ENCODE data around the gene STK24.

The STK24 gene

DNA sequence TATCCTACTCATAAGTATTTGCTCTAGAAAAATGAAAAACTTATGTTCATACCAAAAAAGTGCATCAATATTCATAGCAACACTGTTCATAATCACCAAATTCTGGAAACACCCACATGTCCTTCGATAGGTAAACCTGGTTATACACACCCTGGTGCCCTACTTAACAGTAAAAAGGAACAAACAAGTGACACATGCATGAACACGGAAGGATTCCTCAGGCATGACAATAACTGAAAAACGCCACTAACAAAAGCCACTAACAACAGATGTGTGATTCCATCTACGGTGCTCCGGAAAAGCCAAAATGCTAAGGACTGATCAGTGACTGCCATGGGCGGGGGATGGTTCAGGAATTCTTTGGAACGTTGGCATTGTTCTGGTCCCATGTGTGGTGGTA is 65.5 kb downstream of the STK24 start:
- DNase-seq (ENCODE audit: low read depth in 2 of 2): no peak

DNA sequence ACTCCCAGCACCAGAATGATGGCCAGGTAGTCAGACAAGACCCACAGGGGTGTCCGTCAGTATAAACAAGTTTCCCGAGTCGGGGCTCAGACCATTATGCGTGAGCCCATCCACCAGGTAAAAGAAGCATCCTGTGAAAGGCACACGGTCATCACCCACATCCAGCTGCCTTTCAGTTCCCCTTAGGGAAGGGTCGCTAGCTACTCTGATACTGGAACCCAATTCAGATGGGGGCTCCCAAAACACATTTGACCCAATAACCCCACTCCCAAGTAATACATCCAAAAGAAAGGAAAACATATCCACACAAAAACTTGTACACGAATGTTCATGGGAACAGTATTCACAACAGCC is 66.8 kb downstream of the STK24 start:
- no peak for DNase-seq (ENCODE audit: low read depth in 2 of 2)

DNA sequence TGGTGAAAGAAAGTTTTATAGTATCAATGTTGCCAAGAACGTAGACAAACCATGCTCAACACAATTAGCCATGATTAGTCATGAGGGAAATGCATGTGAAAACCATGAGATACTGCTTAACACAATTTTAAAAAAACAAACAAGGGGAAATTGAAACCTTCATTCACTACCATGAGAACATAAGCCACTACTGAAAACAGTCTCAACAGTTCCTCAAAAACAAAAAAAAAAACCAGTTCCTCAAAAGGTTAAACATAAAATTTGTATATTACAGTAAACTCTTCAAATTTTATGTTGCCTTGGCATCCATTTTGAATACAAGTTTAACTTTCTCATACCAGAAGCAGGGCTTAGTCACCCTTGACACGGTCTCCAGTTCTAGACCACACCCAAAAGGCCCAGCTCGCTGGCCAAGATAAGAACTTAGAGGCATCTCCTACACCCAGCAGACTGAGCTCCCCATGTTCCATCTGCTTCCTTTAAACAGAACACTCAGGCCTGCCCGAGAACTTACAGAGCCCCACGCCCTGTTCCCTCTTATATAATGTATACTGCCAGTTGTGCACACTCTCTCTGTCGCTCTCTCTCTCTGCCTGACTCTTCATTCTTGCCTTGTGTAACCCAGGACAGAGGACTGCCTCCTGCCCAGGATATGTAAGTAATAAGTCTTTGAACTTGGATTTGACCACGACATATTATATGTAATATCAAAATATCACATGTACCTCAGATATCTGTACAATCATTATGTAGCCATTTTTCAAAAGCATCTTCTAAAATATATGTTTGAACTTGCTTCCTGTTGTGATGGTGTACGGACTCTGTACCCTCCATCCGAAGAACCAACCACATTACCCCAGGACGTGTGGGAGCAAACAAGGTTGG is 67.4 kb downstream of the STK24 start:
- DNase-seq (ENCODE audit: low read depth in 2 of 2): no peak

DNA sequence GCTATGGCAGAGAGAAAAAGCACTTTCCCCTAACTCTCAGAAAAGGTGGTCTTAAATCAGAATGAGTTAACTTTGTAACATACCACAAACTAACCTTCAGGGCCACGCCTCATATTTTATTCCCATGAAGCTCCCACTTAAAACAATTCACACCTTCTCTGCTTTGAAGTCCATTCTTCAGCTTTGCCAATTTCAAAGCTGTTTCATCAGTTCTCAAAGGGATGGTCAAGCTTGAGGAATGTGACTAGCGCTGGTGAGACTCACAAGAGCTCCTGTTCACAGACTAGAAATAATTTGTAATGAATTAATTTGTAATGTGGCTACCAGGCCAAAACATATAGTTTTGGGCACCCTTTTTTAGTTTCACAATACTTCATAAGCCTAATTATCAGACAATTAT is 68.2 kb downstream of the STK24 start:
- no peak for DNase-seq (ENCODE audit: low read depth in 2 of 2)

DNA sequence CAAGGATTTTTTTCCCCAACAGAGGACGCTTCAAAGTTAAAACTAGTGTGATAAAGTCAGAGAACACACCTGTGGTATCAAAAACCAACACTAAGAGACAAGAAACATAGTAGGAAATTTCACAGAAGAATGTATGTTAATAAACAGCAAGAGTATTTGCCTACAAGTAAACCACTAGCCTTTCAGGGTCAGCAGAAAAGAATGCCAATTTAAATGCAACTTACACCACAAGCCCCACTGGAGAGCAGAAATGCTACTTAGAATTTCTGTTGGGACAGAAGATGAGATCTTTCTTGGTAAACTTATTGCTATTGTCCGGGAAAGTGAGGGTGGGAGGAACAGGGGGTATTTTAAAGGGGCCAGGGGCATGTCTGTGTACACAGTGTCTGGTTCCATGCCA is 68.6 kb downstream of the STK24 start:
- no peak for DNase-seq (ENCODE audit: low read depth in 2 of 2)

DNA sequence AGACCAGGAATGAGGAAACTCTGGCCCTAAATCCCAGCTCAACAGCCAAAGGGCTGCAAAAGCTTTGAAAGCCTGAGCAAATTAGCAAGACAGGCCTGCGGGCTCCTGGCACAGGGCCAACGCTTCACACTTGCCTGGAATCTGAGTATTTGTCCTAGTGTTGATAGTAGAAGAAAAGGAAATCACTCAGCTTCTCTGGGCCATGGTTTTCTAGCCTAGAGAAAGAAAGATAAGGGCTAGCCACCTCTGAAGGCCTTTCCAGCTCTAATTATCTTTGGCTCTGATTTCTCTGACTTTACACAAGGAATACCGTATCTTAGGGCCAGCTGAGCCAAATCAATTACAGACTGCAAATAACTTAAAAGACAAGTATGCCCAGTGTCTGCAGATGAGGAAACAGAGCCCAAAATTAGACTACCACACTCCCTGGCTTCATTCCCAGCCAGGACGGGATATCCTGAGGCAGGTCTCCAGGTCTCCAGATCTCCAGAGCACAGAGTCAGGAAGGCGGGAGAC is 69.6 kb downstream of the STK24 start:
- no peak for DNase-seq (ENCODE audit: low read depth in 2 of 2)

DNA sequence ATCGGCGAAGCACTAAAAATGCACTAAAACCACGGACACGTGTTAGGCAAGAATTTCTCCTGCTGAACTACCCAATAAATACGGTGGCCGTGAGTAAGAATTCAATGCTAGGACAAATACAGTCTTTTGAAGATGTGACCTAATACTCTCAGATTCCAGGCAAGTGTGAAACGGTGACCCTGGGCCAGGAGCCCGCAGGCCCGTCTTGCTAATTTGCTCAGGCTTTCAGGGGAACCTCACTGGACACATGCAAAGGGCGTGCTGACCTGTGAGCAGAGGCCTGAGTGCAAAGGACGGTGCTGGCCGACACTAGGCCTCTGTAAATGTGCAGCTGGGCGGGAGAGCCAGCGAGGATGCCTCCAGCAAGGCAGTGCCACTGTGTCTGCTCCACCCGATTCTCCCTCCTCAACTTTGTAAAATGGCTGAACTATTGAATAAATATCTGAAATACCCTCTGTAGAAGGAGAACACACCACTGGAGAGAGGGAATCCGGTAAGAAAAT is 70.1 kb downstream of the STK24 start:
- DNase-seq (ENCODE audit: low read depth in 2 of 2): no peak

DNA sequence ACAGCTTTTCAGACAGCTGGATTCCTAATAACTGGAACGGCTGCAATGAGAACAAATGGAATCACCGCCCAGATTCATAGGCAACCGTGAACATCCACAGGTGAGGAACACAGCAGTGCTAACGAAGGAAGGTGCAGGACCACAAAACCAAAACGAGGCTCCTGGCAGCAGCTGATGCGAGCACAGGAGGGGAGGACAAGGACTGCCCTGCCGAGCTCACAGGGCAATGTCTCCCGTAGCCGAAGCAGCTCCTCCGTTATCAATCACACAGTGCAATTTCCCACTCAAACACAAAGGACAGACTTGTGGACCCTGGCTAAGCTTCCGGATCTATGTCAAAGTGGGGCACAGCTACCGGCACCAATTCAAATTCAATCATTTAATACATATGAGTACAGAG is 70.6 kb downstream of the STK24 start:
- DNase-seq (ENCODE audit: low read depth in 2 of 2): no peak

DNA sequence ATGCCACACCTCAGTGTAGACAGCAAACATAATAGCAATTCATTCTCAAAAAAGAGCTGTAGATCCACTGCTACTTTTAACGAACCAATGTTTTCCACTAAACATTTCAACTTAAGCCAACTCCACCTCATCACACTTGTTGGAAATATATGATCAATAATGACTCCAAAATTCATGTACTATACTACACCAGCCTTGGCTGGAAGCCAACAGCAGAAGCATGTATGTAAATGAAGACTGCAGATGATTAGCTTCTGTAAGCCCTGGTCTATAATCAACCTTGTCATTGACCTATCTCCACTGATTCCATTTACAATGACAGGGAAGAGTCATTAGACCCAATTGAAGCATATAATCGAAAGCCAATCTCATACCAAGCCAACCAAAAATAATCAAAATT is 71.7 kb downstream of the STK24 start:
- DNase-seq (ENCODE audit: low read depth in 2 of 2): no peak

DNA sequence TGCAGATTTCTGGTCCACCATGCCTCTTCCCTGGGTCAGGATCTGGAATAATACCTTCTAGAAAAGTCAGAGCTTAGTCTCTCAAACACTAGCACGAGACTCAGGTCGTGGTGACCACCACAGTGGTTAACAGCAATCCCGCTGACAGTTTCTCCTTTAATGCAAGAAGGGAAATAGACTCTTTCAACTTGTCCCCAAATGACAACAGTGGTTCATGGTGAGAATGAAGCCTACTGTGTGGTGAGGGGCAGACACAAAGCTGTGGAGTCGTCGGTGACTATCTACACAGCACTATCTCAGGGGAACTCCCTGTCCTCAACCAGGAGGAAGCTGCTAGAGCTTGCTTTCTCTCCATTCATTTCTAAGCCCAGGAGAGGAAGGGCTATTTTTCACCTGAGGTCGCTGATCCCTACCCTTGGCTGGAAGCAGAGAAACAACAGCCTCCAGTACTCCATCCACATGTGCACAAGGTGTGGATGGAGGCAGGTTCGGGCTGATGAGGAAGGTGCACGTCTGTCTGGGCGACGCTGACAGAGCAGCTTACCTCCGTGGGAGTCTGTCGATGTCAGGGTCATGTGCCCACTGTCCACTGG is 72.4 kb downstream of the STK24 start:
- DNase-seq (ENCODE audit: low read depth in 2 of 2): no peak

DNA sequence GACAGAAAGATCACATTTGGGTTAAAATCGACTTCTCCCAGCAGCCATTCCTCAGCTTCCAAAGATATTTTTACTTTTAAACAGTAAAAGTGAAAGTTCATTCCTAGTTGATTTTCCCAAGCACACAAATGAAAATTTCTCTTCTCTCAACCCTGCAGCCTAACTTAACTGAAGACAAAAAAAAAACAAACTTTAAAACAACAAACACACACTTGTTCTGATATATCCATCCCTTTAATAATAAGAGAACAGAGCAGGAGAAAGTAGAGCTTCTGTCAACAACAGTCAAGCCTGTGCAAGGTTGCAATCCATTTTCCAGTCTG is 72.9 kb downstream of the STK24 start:
- no peak for DNase-seq (ENCODE audit: low read depth in 2 of 2)

DNA sequence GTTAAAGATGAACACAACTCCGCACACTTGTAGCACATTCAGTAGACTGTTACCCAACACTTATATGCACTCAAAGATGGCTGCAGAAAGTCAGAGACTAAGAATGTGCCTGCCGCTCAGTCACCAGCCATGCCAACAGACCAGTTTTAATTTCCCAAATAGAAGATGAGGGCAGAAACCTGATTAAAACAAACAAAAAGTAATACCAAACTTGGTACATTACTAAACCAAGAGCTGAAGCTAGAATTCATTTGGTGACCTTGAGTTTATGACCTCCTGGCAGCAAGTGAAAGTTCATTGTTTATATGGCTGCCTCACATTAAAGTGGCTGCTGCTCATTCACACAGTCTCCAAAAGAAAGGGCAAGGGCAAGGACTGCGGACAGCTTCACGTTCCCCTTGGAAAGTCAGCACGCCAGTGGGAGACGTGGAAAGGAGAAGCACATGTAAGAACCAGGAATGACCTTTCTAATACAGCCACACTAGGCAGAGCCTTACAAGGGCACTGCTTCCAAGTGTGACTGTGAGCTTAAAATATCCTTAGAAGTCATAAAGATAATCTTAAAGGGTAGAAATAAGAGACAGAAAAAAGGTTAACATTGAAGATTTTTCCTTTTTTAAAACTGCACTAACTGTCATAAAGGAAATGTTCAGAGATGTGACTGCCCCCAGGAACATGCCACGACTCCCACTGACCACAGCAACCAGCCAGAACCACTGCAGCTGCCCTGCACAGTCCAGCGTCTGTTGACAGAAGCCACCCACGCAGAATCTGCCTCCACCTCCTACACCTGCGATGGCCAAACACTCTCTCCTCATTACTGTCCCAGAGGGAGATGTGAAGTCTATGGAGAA is 73.5 kb downstream of the STK24 start:
- DNase-seq (ENCODE audit: low read depth in 2 of 2): no peak

DNA sequence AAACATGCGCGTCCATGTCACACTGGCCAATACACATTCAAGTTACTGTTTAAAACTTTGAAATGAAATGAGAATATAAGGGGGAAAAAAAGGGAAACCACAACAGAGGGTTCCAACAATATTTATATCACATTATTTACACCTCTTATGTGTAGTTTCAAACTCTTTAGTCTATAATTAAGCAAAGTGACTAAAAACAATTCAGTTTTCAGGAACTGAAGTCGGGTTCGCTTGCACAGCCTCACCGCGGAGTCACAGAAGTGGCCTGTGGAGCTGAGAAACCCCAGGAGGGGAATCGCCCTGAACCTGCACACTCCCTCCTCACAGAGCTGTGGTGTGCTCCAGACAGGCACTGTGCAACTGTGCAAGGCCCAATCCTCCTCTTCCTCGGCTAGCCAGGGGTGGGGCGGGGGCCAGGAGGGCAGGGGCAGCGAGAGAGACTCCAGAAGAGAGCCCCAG is 75.9 kb downstream of the STK24 start:
- no peak for DNase-seq (ENCODE audit: low read depth in 2 of 2)

DNA sequence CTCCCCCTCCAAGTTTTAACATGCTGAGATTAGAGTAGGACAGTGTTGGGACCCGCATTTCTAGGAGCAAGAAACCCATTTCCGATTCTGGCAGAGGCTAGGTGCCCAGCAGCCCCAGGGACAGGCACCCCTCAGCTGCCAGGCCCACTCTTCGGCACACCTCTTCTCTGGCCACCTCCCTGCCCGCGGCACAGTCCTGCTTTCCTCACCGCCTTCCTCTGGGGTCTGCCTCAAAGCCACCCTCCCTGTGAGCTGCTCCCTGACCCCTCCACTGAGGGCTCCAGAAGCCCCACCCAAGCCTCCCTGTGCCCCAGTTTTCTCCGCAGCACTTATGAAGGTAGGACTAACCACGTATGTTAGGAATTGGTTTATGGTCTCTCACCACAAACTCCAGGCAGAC is 79.9 kb downstream of the STK24 start:
- DNase-seq (ENCODE audit: low read depth in 2 of 2): no peak

DNA sequence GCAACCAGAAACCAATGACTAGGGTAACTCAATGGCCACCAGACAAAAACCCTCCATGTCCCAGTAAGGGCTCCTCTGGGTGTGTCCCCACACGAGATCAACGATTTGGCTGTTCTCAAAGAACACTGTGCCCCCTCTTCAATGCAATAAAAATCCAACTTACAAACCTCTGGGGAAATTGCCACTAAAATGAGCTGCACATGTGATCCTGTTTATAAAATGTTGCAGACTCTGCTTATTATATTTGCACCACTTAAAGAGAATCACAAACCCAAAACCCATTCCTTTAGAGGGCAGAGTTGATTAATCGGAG is 80.5 kb downstream of the STK24 start:
- no peak for DNase-seq (ENCODE audit: low read depth in 2 of 2)

DNA sequence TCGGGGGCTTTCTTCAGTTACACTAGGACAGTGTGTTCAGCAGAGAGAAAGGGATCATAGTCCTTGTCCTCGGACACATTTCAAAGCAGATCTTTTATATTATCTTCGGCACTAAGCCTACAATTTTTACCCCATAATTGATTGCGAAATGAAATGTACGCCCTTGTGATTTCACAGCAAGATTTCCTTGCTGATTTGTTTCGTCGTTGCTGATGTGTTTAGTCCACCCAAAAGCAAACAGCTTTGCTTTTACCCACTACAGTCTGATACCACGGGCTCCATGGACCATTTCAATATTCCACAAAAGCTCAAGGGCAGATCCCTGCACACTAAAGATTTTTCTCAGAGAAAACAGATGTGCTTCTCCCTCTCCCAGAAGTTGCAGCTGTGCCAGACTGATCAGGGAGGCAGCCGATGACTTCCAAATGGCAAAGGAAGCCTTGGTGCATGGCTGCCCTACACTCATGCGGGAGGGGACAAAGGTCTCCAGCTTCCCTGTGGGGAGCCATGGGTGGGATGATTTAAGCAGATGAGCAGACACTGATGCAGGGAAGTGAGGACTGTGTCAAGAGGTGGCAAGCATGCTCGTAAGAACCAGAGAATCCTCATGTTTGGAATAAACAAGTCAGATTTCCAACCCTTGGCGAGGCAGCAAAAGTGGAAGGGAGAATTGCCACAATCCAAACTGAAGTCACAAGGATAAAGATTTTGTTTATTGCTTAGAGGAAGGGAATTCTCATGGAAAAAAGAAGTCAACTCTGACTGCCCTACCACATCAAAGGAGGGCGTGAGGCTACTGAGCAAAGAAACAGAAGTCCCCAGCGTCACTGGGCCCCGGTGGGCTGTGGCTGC is 81.1 kb downstream of the STK24 start:
- DNase-seq (ENCODE audit: low read depth in 2 of 2): no peak

DNA sequence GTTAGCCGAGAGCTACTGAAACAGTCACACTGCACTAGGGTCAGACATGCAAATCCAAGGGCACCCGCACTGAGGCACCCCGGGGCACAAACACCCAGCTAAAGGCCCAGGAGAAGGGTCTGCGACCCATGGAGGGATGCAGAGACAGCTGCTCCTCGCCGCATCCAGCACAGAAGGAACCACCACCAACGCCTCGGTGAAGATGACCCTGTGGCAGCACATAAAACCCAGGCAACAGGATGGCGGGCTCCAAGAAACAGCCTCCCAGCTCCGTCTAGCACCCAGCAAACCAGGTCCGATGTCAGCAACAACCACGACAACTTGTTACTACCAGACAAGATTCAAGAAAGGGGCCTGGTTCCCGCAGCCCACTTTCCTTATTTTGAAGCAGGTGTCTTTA is 82.1 kb downstream of the STK24 start:
- no peak for DNase-seq (ENCODE audit: low read depth in 2 of 2)

DNA sequence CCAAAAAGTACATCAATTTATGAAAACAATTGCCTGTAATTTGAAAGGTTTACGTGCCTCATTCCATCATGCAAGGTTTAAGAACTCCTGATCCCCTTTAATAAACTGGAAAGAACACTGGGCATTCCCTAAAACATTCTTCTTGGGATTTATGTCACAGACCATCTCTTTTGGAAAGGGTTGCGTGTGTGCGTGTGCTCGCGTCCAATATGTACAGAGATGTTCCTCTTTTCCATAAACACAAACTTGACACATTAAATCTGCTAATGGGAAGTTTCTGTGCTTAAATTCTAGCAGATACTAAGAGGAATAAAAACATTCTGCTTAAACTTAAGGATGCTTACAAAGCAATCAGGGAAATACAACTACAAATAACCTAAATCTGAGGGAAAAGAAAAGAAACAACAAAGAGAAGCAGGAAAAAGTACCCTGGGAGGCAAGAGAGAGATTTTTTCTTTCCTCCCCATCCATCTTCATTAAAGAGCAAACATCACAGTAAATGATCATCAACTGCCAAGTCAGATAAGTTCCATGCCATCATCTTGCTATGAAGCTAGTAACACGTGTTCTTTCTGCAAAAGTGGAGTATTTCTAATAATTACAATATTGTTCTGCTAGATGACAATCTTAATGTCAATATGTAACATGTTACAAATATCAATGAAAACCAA is 83.7 kb downstream of the STK24 start:
- DNase-seq (ENCODE audit: low read depth in 2 of 2): no peak

DNA sequence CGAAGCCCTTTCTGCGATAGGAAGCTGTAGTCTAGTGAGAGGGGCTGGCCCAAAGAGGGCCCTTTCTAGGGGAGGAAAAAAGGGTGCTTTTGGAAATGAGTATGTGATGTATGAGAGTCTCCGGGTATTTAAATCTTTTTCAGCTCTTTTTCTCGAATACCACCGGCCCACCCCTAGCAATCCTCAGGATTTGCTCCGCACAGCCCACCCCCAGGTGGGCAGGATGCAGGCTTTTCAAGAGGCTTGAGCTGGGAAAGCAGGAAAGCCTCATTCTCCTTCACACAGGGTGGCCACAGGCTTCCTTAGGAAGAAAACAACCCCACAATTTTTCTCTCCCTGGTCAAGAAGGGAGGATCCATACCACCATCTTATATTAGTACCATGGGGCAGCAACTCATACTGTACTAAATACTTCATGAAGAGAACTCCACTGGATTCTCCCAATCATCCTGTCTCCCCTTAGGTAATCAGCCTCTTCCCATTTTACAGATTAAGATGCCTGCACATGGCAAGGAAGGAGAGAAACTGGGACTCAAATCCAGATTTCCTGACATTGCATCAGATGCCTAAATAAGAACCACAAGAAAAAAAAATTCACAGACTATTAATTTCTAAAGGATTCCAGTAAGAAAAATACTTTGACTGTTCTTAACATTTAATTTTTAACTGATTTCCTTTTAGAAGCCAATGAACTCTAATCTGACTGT is 84.4 kb downstream of the STK24 start:
- DNase-seq (ENCODE audit: low read depth in 2 of 2): no peak

DNA sequence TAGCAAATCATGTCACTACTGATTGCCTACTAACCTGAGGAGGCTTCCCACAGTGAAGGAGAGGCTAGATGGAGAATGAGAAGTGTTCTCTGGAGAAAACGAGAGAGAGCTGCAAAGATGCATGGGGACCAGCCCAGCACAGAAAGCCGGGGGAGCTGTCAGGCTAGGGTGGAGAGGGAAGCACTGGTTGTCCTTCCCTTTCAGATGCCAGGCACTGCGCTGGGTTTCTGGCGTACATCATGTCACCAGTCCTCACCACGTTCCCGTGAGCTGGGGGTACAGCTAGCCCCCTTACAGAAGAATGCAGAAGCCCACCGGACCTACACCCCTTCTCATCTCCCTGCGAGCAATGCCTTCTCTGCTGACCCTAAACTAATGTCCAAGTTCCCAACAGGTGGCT is 86.0 kb downstream of the STK24 start:
- no peak for DNase-seq (ENCODE audit: low read depth in 2 of 2)

All from stimulated activated CD4-positive, alpha-beta T cell treated with anti-CD3 and anti-CD28 coated beads, Interleukin-1b, Interleukin-23, amount 100 ng/mL, for 1 hour (primary cell).